ENCODE results near the gene TBCE.

DNA sequence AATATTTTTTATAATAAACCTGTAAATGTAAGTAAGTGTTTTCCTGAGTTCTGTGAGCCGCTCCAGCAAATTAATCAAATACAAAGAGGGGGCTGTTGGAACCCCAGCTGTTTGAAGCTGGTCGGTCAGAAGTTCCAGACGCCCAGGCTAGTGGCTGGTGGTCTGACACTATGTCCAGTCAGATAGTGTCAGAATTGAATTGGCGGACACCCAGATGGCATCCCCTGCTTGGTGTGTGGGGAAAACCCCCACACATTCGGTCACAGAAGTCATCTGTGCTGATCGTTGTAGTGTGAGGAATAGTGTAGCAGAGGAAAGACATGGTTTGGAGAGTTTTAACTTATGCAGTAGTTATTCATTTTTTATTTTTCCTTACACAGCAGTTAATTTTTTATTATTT, 32.4 kb downstream of the TBCE start:
- TF ChIP-seq CTCF (IDR thresholded peaks at IDR 0.05): no peak
- no peak for TF ChIP-seq POLR2A (IDR thresholded peaks at IDR 0.05)
